Activated T-helper 1 cell treated with anti-CD3 and anti-CD28 coated beads, Interleukin-12 subunit alpha, Interleukin-12 subunit beta, Interleukin-2, Interleukin-4 antibody, amounts not matched to agents 30 ng/mL and 10 ng/mL and 1 ng/mL, durations not matched to agents 14 hours and 24 hours and 36 hours (primary cell): ENCODE data around the gene GTPBP6. TPM values are rescaled to one million over a fixed set of nuclear protein-coding genes. Genes with fewer than 3 reads are reported as not detected.
A peak's percentile ranks its signal among the peaks of the same experiment; 100 is the strongest.
"Not testable (repeated sequence)": the region's sequence is repeated elsewhere in the genome, so short reads cannot be mapped to it uniquely, and the experiment has no call there.

ENCODE experiments used
- DNase-seq: peaks from one replicate; pipeline ENCODE4 v3.0.0; 2021; ENCODE audit warnings: low spot score
- H3K27ac Mint-ChIP-seq: one replicate; pipeline ENCODE4 v1.8.0; 2021; ENCODE audit warnings: mild to moderate bottlenecking, mixed read lengths
- H3K27me3 Mint-ChIP-seq: one replicate; pipeline ENCODE4 v1.8.0; 2022; ENCODE audit warnings: mild to moderate bottlenecking, moderate library complexity, mixed read lengths; ENCODE audit not compliant: insufficient read depth
- H3K36me3 Mint-ChIP-seq: one replicate; pipeline ENCODE4 v1.8.0; 2021; ENCODE audit warnings: low read depth, mixed read lengths
- H3K4me1 Mint-ChIP-seq: one replicate; pipeline ENCODE4 v1.8.0; 2021; ENCODE audit warnings: low read depth, mixed read lengths
- H3K4me3 Mint-ChIP-seq: one replicate; pipeline ENCODE4 v1.8.0; 2021; ENCODE audit warnings: mild to moderate bottlenecking, moderate library complexity, mixed read lengths
- H3K9me3 Mint-ChIP-seq: one replicate; pipeline ENCODE4 v1.8.0; 2021; ENCODE audit warnings: mixed read lengths
- intact Hi-C: fragments of 100-400 bp; cut with micrococcal nuclease; formaldehyde crosslinking; loops from one replicate; pipeline ENCODE4 v1.15.1; 2024
- total RNA-seq: library from RNA; stranded (reverse); gene quantifications from 2 replicates; pipeline ENCODE4 v1.2.3, GENCODE V29; 2022

Gene GTPBP6
- total RNA-seq, 1 donor from 2014 or later: 68.3 TPM

DNA sequence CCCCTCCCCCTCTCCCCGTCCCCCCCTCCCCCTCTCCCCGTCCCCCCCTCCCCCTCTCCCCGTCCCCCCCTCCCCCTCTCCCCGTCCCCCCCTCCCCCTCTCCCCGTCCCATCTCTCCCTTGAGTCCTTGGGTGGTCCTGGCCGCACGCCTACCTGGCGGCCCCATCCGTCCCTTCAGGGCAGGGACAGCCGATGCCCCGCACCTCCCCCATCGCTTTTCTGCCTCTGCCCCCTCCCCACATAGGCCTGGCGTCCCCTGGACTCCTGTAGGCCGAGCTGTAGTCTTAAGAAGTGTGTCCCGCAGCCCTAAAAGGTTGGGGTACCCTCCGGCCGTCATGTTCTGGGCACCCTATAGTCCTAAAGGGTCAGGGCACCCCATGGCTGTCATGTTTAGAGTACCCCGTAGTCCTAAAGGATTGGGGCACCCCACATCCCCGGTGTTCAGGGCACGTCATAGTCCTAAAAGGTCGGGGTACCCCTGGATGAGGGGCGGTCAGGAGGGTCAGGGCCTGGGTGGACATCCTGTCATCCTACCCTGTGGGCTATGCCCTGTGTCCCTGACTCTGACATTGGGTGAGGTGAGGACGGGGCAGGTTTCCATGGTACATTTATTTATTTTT lies 10.8 kb upstream of the GTPBP6 start:
- Mint-ChIP-seq H3K27ac (no peak overlapping the region), H3K4me3 (no peak overlapping the region), H3K9me3 (no peaks in the 10 kb centered on the region), H3K36me3 (no peaks in the 10 kb centered on the region), H3K27me3 (no peaks in the 10 kb centered on the region), H3K4me1 (no peaks in the 10 kb centered on the region)
- DNase-seq: no peak
- intact Hi-C loops: no loop called here

DNA sequence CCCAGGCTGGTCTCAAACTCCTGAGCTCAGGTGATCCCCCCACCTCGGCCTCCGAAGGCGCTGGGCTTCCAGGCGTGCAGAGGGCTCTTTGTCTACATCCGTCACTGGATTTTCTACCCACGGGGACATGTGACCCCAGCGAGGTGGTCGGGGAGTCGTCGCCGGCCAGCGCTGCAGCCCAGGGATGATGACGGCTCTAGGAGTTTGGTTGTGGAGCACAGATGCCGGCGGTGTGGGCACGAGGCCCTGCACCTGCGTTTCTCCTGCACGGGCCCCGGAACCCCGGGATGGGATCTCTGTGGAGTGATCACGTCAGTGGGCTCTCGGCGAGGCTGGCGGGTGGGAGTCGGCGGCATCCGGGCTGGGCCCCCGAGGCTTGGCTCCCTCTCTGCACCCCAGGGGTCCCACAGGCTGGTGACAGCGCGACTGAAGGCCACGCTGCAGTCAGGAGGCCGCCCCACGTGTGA lies 9.1 kb upstream of the GTPBP6 start:
- intact Hi-C loops: no loop called here

DNA sequence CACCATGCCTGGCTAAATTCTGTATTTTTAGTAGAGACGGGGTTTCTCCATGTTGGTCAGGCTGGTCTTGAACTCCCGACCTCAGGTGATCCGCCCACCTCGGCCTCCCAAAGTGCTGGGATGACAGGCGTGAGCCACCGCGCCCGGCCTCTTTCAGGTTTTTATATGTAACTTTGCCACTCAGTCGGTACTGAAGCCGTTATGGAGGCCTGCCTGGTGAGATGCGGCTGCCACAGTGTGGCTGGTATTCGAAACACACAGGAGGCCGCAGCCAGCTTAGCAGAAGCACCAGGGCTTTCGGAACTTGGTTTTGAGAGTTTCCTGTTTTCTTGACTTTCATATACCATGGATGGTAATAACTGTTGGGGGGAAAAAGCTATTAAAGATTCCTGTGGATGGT lies 6.1 kb upstream of the GTPBP6 start:
- H3K9me3 Mint-ChIP-seq, H3K27me3 Mint-ChIP-seq, H3K36me3 Mint-ChIP-seq, DNase-seq, intact Hi-C loops, H3K27ac Mint-ChIP-seq, H3K4me3 Mint-ChIP-seq: not testable (repeated sequence)
- H3K4me1 Mint-ChIP-seq: peaks cover 18% of the 10 kb centered on the region

More for the DNA sequence above, 9.1 kb upstream of the GTPBP6 start:
- Mint-ChIP-seq H3K27me3 (no peaks in the 10 kb centered on the region), H3K4me3 (no peak overlapping the region), H3K9me3 (no peaks in the 10 kb centered on the region), H3K4me1 (peaks cover 6% of the 10 kb centered on the region), H3K36me3 (no peaks in the 10 kb centered on the region), H3K27ac (no peak overlapping the region)
- DNase-seq: no peak

DNA sequence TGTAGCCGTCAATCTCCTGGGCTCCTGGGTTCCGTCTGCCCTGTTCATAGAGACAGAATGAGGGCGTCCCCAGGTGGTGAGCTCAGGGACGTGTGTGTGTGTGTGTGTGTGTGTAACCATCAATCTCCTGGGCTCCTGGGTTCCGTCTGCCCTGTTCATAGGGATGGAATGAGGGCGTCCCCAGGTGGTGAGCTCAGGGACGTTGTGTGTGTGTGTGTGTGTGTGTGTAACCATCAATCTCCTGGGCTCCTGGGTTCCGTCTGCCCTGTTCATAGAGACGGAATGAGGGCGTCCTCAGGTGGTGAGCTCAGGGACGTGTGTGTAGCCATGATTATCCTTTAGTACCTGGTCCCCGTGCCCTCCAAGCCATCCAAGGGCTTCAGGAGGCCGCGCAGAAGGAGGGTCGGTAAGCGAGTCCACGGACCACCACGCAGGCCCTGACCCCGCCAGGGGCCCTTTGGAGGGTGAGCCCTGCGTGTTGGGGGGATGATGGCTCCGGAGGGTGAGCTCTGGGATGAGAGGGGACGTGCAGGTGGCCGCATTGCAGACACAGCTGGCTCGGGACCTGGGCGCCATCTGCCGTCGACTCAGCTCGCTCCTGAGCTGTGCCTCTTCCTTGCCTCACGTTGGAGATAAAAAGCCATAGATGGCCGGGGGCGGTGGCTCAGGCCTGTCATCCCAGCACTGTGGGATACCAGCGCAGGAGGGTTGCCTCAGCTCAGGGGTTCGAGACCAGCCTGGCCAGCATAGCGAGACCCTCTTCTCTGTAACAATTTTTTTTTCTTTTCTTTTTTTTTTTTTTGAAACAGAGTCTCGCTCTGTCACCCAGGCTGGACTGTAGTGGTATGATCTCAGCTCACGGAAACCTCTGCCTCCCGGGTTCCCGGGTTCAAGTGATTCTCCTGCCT lies 5.4 kb upstream of the GTPBP6 start:
- no peaks in the 10 kb centered on the region for H3K9me3 Mint-ChIP-seq
- H3K27ac Mint-ChIP-seq: peak overlapping the region; percentile 71
- H3K36me3 Mint-ChIP-seq: no peaks in the 10 kb centered on the region
- H3K4me3 Mint-ChIP-seq: no peak overlapping the region
- H3K4me1 Mint-ChIP-seq: peaks cover 18% of the 10 kb centered on the region
- H3K27me3 Mint-ChIP-seq: no peaks in the 10 kb centered on the region
- no peak for DNase-seq
- intact Hi-C loops: no loop called here

DNA sequence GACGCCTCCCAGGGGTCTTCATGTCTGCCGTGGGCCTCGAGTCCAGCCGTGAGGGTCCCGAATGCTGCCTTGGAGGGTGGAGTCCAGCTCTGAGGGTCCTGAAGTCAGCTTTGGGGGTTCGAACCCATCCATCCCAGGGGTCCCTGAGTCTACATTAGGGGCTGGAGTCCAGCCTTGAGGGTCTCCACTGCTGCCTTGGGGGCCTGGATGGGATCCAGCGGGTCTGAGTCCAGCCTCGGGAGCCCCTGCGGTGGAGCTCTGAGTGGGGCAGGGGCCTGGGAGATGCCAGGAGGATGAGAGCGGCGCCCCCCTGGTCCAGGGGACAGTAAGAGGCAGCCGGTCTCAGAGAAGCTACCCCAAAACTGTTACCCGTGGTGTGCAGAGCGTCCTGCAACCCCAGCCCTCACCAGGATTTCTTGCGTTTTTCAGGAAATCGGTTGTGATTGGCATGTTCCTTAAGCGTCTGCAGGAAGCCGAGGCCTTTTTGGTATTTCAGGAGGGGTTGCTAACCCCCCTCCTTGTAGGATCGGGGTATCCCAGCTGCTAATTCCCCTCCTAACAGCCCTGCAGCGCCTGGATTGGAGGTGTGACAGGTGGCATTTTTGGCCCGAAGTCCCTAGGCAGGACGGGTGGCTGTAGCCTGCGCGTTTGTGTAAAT lies 1.7 kb upstream of the GTPBP6 start:
- peaks cover 2% of the 10 kb centered on the region for H3K27me3 Mint-ChIP-seq
- no peak for DNase-seq
- intact Hi-C loops: no loop called here
- H3K4me3 Mint-ChIP-seq: peak overlapping the region; percentile 89
- H3K9me3 Mint-ChIP-seq: no peaks in the 10 kb centered on the region
- H3K27ac Mint-ChIP-seq: peak overlapping the region; percentile 80
- peaks cover 18% of the 10 kb centered on the region for H3K4me1 Mint-ChIP-seq
- peaks cover 4% of the 10 kb centered on the region for H3K36me3 Mint-ChIP-seq

DNA sequence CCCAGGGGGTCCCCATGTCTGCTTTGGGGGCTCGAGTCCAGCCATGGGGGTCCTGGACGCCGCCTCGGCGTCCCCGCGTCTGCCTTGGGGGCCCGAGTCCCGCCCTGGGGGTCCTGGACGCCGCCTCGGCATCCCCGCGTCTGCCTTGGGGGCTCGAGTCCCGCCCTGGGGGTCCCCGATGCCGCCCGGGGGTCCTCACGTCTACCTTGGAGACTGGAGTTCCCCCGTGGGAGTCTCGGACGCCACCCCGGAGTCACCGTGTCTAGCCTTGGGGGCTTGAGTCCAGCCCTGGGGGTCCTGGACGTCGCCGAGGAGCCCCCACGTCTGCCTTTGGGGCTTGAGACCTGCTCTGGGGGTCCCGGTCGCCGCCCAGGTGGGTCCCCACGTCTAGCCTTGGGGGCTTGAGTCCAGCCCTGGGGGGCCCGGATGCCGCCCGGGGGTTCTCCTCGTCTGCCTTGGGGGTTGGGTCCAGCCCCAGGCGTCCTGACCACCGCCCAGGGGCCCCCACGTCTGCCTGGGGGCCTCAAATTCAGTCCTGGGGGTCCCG lies 1.1 kb upstream of the GTPBP6 start:
- Mint-ChIP-seq H3K27me3 (peaks cover 2% of the 10 kb centered on the region), H3K4me3 (peak overlapping the region; percentile 89), H3K27ac (peak overlapping the region; percentile 80), H3K9me3 (no peaks in the 10 kb centered on the region), H3K4me1 (peaks cover 18% of the 10 kb centered on the region), H3K36me3 (peaks cover 4% of the 10 kb centered on the region)
- no peak for DNase-seq
- intact Hi-C loops: no loop called here

DNA sequence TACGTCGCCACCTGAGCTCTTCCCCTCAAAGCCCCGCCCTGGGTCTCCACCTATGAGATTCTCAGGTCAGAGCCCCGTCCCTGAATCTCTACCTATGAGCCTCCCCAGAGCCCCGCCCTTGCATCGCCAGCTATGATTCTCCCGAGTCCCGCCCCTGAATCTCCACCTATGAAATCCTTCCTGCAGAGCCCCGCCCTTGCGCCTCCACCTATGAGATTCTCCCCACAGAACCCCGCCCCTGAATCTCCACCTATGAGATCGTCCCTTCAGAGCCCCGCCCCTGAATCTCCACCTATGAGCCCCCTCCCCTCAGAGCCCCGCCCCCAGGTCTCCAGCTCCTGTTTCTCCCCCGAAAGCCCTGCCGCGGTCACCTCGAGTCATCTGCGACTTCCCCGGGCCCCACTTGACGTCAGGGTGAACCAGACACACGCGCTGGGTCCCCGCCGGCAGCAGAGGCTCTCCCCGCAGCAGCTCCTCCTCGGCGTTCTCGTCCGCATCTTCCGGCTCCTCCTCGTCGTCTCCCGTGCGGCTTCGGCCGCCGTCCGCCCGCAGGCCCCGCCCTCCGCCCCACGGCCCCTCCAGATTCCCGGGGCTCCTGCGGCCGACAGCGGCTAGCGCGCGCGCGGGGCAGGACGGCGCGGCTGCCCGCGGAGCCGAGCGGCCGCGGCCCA lies 393 bp downstream of the GTPBP6 start:
- intact Hi-C loops: loop anchor here (1.0 kb wide), 3 partner anchors 35 to 1074 kb away; partner anchors contain the start of gene SLC25A6
- H3K36me3 Mint-ChIP-seq: peaks cover 9% of the 10 kb centered on the region
- peak; percentile 97 for DNase-seq
- H3K9me3 Mint-ChIP-seq: no peaks in the 10 kb centered on the region
- peak overlapping the region; percentile 91 for H3K27ac Mint-ChIP-seq
- peak overlapping the region; percentile 86 for H3K4me3 Mint-ChIP-seq
- peaks cover 14% of the 10 kb centered on the region for H3K4me1 Mint-ChIP-seq
- peaks cover 2% of the 10 kb centered on the region for H3K27me3 Mint-ChIP-seq

DNA sequence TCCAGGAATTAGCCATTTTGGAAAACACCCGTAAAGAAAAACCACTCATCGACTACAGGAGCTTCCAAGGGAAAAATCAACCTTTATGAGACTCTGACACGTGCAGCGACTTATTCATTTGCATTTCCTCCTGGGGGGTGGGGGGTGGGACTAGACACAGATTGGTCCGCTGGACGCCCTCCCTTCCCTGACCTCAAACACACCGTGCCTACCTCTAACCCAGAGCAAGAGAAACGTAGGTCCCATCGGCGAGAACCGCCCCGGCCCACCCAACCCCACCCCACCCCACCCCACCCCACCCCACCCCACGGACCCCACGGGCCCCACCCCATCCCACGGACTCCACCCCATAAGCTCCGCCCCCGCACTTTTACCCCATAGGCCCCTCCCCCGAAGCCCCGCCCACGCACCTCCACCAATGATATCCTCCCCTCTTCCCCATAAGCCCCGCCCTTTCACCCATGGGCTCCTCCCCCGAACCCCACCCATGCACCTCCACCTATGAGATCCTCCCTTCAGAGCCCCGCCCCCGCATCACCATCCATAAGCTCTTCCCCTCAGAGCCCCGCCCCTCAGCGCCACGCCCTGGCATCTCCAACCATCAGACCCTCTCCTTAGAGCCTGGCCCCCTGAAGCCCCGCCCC lies 1.1 kb downstream of the GTPBP6 start:
- peaks cover 2% of the 10 kb centered on the region for H3K27me3 Mint-ChIP-seq
- intact Hi-C loops: loop anchor here (1.0 kb wide), 3 partner anchors 34 to 1075 kb away; partner anchors contain the start of gene SLC25A6
- H3K36me3 Mint-ChIP-seq: peaks cover 10% of the 10 kb centered on the region
- H3K27ac Mint-ChIP-seq: peak overlapping the region; percentile 91
- DNase-seq: no peak
- H3K9me3 Mint-ChIP-seq: no peaks in the 10 kb centered on the region
- H3K4me3 Mint-ChIP-seq: peak overlapping the region; percentile 86
- H3K4me1 Mint-ChIP-seq: peaks cover 11% of the 10 kb centered on the region

DNA sequence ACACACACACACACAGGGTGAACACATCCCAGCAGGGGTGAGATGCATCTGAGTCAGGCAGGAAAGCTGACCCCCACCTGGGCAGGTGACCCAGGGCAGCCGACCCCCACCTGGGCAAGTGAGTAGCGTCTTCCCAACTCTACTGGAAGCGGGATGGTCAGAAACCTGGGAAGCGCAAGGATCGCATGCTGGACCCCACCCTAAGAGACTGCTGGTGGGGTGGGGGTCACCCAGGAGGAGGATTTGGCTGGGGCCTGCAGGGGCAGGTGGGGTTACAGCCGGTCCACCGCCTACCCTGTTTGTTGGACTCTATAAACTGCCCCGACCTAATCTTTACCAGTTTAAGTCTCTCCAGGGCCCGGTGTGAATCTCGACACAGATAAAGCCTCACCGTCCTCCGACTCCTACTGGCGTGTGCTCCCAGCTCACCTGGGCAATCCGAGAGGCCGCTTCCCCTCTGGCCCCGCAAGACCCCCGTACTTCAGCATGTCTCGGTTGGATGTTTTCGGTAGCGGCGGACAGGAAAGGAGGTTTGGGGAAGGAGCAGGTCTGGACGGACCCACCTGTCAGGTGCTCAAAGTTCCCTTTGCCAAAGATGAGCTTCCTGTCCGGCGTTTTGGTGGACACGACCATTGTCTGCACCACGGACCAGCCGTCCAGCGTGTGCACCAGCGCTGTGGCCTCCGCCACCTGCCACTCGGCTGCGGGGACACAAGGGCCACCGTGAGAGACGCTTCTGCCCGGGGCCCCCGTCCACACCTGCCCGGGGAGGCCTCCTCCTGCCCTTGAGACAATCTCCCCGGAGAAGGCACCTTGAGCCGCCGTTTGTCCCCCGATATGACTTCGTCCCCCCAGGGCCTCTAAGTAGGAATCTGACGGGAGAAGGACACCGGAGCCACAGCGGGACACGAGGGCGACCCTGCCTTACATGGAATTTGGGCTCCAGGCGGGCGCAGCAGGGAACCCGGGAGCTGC lies 2.0 kb downstream of the GTPBP6 start:
- peaks cover 2% of the 10 kb centered on the region for H3K27me3 Mint-ChIP-seq
- H3K27ac Mint-ChIP-seq: no peak overlapping the region
- peaks cover 18% of the 10 kb centered on the region for H3K36me3 Mint-ChIP-seq
- H3K4me1 Mint-ChIP-seq: peaks cover 9% of the 10 kb centered on the region
- H3K4me3 Mint-ChIP-seq: peak overlapping the region; percentile 47
- intact Hi-C loops: no loop called here
- no peak for DNase-seq
- no peaks in the 10 kb centered on the region for H3K9me3 Mint-ChIP-seq

DNA sequence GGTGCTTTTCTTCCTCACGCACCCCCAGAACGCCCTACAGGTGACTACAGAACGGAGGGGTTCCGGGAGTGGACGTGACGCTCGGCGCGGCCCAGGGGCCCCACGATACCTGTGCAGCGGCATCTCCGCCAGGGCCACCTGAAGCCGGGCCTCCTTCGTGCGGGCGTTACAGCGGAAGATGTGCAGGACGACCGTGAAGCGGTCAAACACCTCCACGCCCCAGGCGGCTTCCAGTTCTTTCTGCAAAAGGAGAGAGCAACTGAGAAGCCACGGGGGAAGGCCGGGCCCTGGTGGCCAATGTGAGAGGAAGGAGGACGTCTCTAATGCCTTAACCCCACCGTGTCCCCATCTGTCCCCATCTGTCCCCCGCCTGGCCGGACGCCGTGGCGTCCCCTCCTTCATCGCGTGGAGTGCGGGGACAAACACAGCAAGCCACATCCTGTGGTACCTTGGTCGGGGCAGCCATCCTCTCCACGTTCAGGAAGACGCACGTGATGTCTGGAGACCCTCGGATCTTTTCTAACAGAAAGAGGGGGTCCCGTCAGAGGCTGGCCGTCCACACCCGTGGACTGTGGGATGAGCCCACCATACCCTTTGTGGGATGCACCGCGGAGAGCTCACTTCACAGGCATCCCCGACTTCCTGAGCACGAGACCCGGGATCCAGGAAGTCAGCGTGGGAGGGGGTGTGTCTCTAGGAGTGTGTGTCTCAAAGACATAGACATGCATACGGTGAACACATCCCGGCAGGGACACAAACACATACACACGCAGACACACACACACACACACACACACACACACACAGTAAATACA lies 3.6 kb downstream of the GTPBP6 start:
- intact Hi-C loops: no loop called here
- DNase-seq: no peak
- Mint-ChIP-seq H3K27me3 (peaks cover 2% of the 10 kb centered on the region), H3K9me3 (no peaks in the 10 kb centered on the region), H3K4me1 (no peaks in the 10 kb centered on the region), H3K27ac (no peak overlapping the region), H3K4me3 (no peak overlapping the region), H3K36me3 (peaks cover 22% of the 10 kb centered on the region)
